ENCODE results near the gene MYO18A. TPM values are rescaled to one million over a fixed set of nuclear protein-coding genes. Genes with fewer than 3 reads are reported as not detected.

The MYO18A gene
- polyA plus RNA-seq, 1 donor (not counting 4 experiments of a cell fraction or from before 2014, with no cell fraction given) = 20.0 TPM

DNA sequence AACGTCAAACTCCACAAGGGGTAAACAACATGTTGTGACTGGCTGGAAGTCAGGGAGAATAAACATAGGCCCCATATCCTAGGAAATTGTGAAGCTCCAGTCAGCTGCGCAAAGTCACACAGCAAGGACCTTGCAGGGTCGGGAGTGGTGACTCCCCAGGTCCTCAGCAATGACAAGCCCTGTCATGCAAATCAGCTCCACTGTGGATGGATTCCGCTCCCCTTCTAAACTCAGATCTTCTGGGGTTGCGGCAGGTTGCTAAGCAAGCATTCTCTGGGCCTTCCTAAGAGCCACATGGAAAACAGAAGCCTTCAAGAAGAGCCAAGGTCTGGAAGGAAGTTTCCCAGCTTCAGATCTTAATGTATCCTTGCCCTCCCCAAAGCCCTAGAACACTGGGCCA is 28.9 kb upstream of the MYO18A start:
- Histone ChIP-seq H3K36me3 (ENCODE audit: control insufficient read depth in 2 of 2, extremely low read depth in 1 of 2, insufficient read depth in 2 of 2, low read length in 2 of 2) (no peaks in the 10 kb centered on the region), H3K4me3 (ENCODE audit: control insufficient read depth in 2 of 3, extremely low read depth in 1 of 3, insufficient read depth in 2 of 3, low read depth in 1 of 3, low read length in 3 of 3) (no peak overlapping the region), H3K27me3 (ENCODE audit: control insufficient read depth, extremely low read depth, insufficient read depth, low read length) (no peaks in the 10 kb centered on the region), H3K27ac (ENCODE audit: control insufficient read depth, insufficient read depth, low read length) (no peak overlapping the region), H3K9me1 (ENCODE audit: control insufficient read depth, extremely low read depth, insufficient read depth, low read length) (no peaks in the 10 kb centered on the region), H4K20me1 (ENCODE audit: control insufficient read depth, extremely low read depth, insufficient read depth, low read length) (no peaks in the 10 kb centered on the region), H3K9ac (ENCODE audit: control insufficient read depth, extremely low read depth, insufficient read depth, low read length) (no peak overlapping the region), H3K4me1 (ENCODE audit: control insufficient read depth, extremely low read depth, insufficient read depth, low read length) (peaks cover 14% of the 10 kb centered on the region), H3K4me2 (ENCODE audit: control insufficient read depth, extremely low read depth, insufficient read depth, low read depth, low read length) (no peak overlapping the region), H2AFZ (ENCODE audit: control insufficient read depth, low read length) (no peak overlapping the region), H3K9me3 (ENCODE audit: control insufficient read depth, low read depth, low read length) (no peaks in the 10 kb centered on the region), H3K79me2 (ENCODE audit: control insufficient read depth, insufficient read depth, low read length) (no peaks in the 10 kb centered on the region)
- dilution Hi-C loops (cut with MboI; ENCODE audit: extremely low pct_ligation_motif_present, low sequenced_read_pairs) = no loop called here
- DNase-seq (ENCODE audit: low read depth, low spot score) (no peak), FAIRE-seq (no peak)
- TF ChIP-seq EZH2 (IDR thresholded peaks at IDR 0.05; ENCODE audit: low read length) = no peak
- TF ChIP-seq, protein P1, sequence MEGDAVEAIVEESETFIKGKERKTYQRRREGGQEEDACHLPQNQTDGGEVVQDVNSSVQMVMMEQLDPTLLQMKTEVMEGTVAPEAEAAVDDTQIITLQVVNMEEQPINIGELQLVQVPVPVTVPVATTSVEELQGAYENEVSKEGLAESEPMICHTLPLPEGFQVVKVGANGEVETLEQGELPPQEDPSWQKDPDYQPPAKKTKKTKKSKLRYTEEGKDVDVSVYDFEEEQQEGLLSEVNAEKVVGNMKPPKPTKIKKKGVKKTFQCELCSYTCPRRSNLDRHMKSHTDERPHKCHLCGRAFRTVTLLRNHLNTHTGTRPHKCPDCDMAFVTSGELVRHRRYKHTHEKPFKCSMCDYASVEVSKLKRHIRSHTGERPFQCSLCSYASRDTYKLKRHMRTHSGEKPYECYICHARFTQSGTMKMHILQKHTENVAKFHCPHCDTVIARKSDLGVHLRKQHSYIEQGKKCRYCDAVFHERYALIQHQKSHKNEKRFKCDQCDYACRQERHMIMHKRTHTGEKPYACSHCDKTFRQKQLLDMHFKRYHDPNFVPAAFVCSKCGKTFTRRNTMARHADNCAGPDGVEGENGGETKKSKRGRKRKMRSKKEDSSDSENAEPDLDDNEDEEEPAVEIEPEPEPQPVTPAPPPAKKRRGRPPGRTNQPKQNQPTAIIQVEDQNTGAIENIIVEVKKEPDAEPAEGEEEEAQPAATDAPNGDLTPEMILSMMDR (optimal IDR thresholded peaks at IDR 0.05 in 1 of 3, IDR thresholded peaks at IDR 0.05 in 1 of 3, conservative IDR thresholded peaks at IDR 0.05 in 1 of 3; ENCODE audit: extremely low read depth in 1 of 3, insufficient read depth in 2 of 3, low read length in 3 of 3) = no peak

DNA sequence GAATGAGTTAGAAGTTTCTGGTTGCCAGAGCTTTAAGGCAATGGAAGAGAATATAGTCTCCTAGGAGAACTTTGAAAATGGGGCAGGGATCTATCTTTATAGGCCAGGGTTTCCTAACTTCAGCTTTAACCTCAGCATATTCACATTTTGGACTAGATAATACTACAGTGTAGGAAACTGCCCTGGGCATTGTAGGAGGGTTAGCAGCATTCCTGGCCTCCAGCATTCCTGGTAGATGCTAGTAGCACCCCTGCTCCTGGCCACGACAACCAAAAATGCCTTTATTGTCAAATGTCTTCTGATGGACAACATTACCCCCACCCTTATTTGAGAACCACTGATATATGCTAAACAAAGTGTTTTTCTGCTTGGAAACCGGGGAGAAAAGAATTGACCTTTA is 27.8 kb upstream of the MYO18A start:
- Histone ChIP-seq H3K36me3 (ENCODE audit: control insufficient read depth in 2 of 2, extremely low read depth in 1 of 2, insufficient read depth in 2 of 2, low read length in 2 of 2) (no peaks in the 10 kb centered on the region), H3K9me3 (ENCODE audit: control insufficient read depth, low read depth, low read length) (no peaks in the 10 kb centered on the region), H3K4me3 (ENCODE audit: control insufficient read depth in 2 of 3, extremely low read depth in 1 of 3, insufficient read depth in 2 of 3, low read depth in 1 of 3, low read length in 3 of 3) (no peak overlapping the region), H4K20me1 (ENCODE audit: control insufficient read depth, extremely low read depth, insufficient read depth, low read length) (no peaks in the 10 kb centered on the region), H3K79me2 (ENCODE audit: control insufficient read depth, insufficient read depth, low read length) (no peaks in the 10 kb centered on the region), H3K9ac (ENCODE audit: control insufficient read depth, extremely low read depth, insufficient read depth, low read length) (no peak overlapping the region), H3K27ac (ENCODE audit: control insufficient read depth, insufficient read depth, low read length) (no peak overlapping the region), H3K4me1 (ENCODE audit: control insufficient read depth, extremely low read depth, insufficient read depth, low read length) (peaks cover 10% of the 10 kb centered on the region), H2AFZ (ENCODE audit: control insufficient read depth, low read length) (no peak overlapping the region), H3K9me1 (ENCODE audit: control insufficient read depth, extremely low read depth, insufficient read depth, low read length) (no peaks in the 10 kb centered on the region), H3K27me3 (ENCODE audit: control insufficient read depth, extremely low read depth, insufficient read depth, low read length) (no peaks in the 10 kb centered on the region), H3K4me2 (ENCODE audit: control insufficient read depth, extremely low read depth, insufficient read depth, low read depth, low read length) (no peak overlapping the region)
- no peak for DNase-seq (ENCODE audit: low read depth, low spot score)
- no peak for FAIRE-seq
- dilution Hi-C loops (cut with MboI; ENCODE audit: extremely low pct_ligation_motif_present, low sequenced_read_pairs) = no loop called here
- no peak for TF ChIP-seq EZH2 (IDR thresholded peaks at IDR 0.05; ENCODE audit: low read length)
- TF ChIP-seq, protein P1 (optimal IDR thresholded peaks at IDR 0.05 in 1 of 3, IDR thresholded peaks at IDR 0.05 in 1 of 3, conservative IDR thresholded peaks at IDR 0.05 in 1 of 3; ENCODE audit: extremely low read depth in 1 of 3, insufficient read depth in 2 of 3, low read length in 3 of 3) = no peak

All from keratinocyte (primary cell).